SW 1271 (cell line): Measurements from ENCODE around the gene TLE2.
"Not testable (repeated sequence)": the region's sequence is repeated elsewhere in the genome, so short reads cannot be mapped to it uniquely, and the experiment has no call there.

Experiments used
- DNase-seq, 2 experiments: peaks; one replicate each; lab custom pipeline; 2025; lab: John Stamatoyannopoulos, UW

TLE2 gene

GRCh38 chr19:2982983-2983350, 46.1 kb downstream of the TLE2 start:
- DNase-seq, result no peak

- DNase-seq, result no peak
Measured at GRCh38 chr19:2982561-2982960, 46.5 kb downstream of the TLE2 start.

GRCh38 chr19:2981898-2982297, 47.2 kb downstream of the TLE2 start:
- no peak for DNase-seq

GRCh38 chr19:2978772-2979171, 50.3 kb downstream of the TLE2 start:
- no peak for DNase-seq

GRCh38 chr19:2978166-2978767, 50.8 kb downstream of the TLE2 start:
- no peak for DNase-seq

- DNase-seq, result no peak
Measured at GRCh38 chr19:2977746-2978138, 51.3 kb downstream of the TLE2 start.

- peak; percentile 85 to 94 for DNase-seq
Measured at GRCh38 chr19:2977001-2977745, 51.9 kb downstream of the TLE2 start, which contains the start of gene TLE6. TLE6 (plus strand) TSS chr19:2977564; CDS start chr19:2978234, 670 bp downstream.

GRCh38 chr19:2976609-2977000, 52.5 kb downstream of the TLE2 start:
- no peak for DNase-seq

- DNase-seq, result no peak
Measured at GRCh38 chr19:2974342-2975041, 54.6 kb downstream of the TLE2 start.

GRCh38 chr19:2973229-2973628, 55.9 kb downstream of the TLE2 start:
- no peak for DNase-seq

- no peak for DNase-seq
Measured at GRCh38 chr19:2970201-2970835, 58.8 kb downstream of the TLE2 start.

- DNase-seq, result no peak
Measured at GRCh38 chr19:2969104-2969504, 60.0 kb downstream of the TLE2 start.

- no peak for DNase-seq
Measured at GRCh38 chr19:2967972-2968371, 61.1 kb downstream of the TLE2 start.

- no peak for DNase-seq
Measured at GRCh38 chr19:2964874-2965273, 64.2 kb downstream of the TLE2 start.

- DNase-seq, result not testable (repeated sequence)
Measured at GRCh38 chr19:2963631-2964030, 65.4 kb downstream of the TLE2 start.

GRCh38 chr19:2963122-2963521, 66.0 kb downstream of the TLE2 start:
- DNase-seq, result no peak

GRCh38 chr19:2962018-2962670, 66.9 kb downstream of the TLE2 start:
- peak in 1 of 2 experiments; percentile 58 for DNase-seq

- no peak for DNase-seq
Measured at GRCh38 chr19:2960120-2960519, 69.0 kb downstream of the TLE2 start.

- DNase-seq, result no peak
Measured at GRCh38 chr19:2957160-2957559, 71.9 kb downstream of the TLE2 start.

GRCh38 chr19:2952953-2953481, 76.1 kb downstream of the TLE2 start:
- DNase-seq, result no peak

GRCh38 chr19:2950286-2951124, 78.6 kb downstream of the TLE2 start:
- peak; percentile 92 to 99 for DNase-seq
